NCI-H82 treated with DMSO at 0.1 percent for 48 hours (cell line): ENCODE data around the gene PRAMEF14.
"Not testable (repeated sequence)": the region's sequence is repeated elsewhere in the genome, so short reads cannot be mapped to it uniquely, and the experiment has no call there.

Experiments
- DNase-seq: peaks from one replicate; lab custom pipeline; 2025; ENCODE audit not compliant: unreplicated experiment; lab: John Stamatoyannopoulos, UW

Gene PRAMEF14

GRCh38 chr1:13347034-13347433, at the start of gene PRAMEF14:
Gene PRAMEF14, minus strand, starts transcription at chr1:13347134. Its CDS starts 1,820 bp downstream, at chr1:13345314.
- DNase-seq, result not testable (repeated sequence)

- not testable (repeated sequence) for DNase-seq
Observed at GRCh38 chr1:13395311-13395710, 48.4 kb upstream of the PRAMEF14 start.

GRCh38 chr1:13394761-13395160, 47.8 kb upstream of the PRAMEF14 start:
- not testable (repeated sequence) for DNase-seq

- not testable (repeated sequence) for DNase-seq
Observed at GRCh38 chr1:13393004-13393403, 46.1 kb upstream of the PRAMEF14 start.

- not testable (repeated sequence) for DNase-seq
Observed at GRCh38 chr1:13389332-13389731, 42.4 kb upstream of the PRAMEF14 start, which contains the start of gene PRAMEF17. Gene PRAMEF17, plus strand, starts transcription at chr1:13389632. Its CDS starts 26 bp downstream, at chr1:13389658.

- DNase-seq, result not testable (repeated sequence)
Observed at GRCh38 chr1:13380380-13380779, 33.4 kb upstream of the PRAMEF14 start.

- DNase-seq, result not testable (repeated sequence)
Observed at GRCh38 chr1:13378983-13379382, 32.0 kb upstream of the PRAMEF14 start.

- DNase-seq, result not testable (repeated sequence)
Observed at GRCh38 chr1:13368544-13368943, 21.6 kb upstream of the PRAMEF14 start.

GRCh38 chr1:13366536-13366935, 19.6 kb upstream of the PRAMEF14 start:
- not testable (repeated sequence) for DNase-seq

- not testable (repeated sequence) for DNase-seq
Observed at GRCh38 chr1:13364928-13365327, 18.0 kb upstream of the PRAMEF14 start.

GRCh38 chr1:13362364-13362763, 15.4 kb upstream of the PRAMEF14 start:
- not testable (repeated sequence) for DNase-seq

- DNase-seq, result peak; percentile 11
Observed at GRCh38 chr1:13356774-13357173, 9.8 kb upstream of the PRAMEF14 start.

- not testable (repeated sequence) for DNase-seq
Observed at GRCh38 chr1:13354475-13354874, 7.5 kb upstream of the PRAMEF14 start.

GRCh38 chr1:13353476-13353875, 6.5 kb upstream of the PRAMEF14 start:
- not testable (repeated sequence) for DNase-seq

- DNase-seq, result not testable (repeated sequence)
Observed at GRCh38 chr1:13342496-13342895, 4.4 kb downstream of the PRAMEF14 start.

GRCh38 chr1:13315281-13315680, 31.7 kb downstream of the PRAMEF14 start, which contains the start of gene PRAMEF15:
Gene PRAMEF15, plus strand, starts transcription at chr1:13315581. Its CDS starts 2,827 bp downstream, at chr1:13318408.
- DNase-seq, result not testable (repeated sequence)

GRCh38 chr1:13303239-13303638, 43.7 kb downstream of the PRAMEF14 start, which contains the start of gene PRAMEF33:
Gene PRAMEF33, plus strand, starts transcription at chr1:13303539. Its CDS starts 2,416 bp downstream, at chr1:13305955.
- not testable (repeated sequence) for DNase-seq

GRCh38 chr1:13302197-13302596, 44.7 kb downstream of the PRAMEF14 start:
- not testable (repeated sequence) for DNase-seq

GRCh38 chr1:13298699-13299098, 48.2 kb downstream of the PRAMEF14 start:
- DNase-seq, result not testable (repeated sequence)

- not testable (repeated sequence) for DNase-seq
Observed at GRCh38 chr1:13297216-13297931, 49.6 kb downstream of the PRAMEF14 start.
